Transverse colon (tissue), 4 donors: ENCODE results near the gene PRRT4. TPM values are rescaled to one million over a fixed set of nuclear protein-coding genes. Genes with fewer than 3 reads are reported as not detected.

Experiments used
- DNase-seq: peaks from one replicate; pipeline ENCODE4 v3.0.0-alpha.2; 2019
- H3K27ac ChIP-seq, 4 donors: fragments of 200-600 bp; sonication (generic); 2 replicates each; pipeline ENCODE4 v1.5.1; 2016 to 2018; ENCODE audit warnings: inconsistent platforms in 4 of 4
- H3K27me3 ChIP-seq: fragments of 200-600 bp; sonication (generic); 2 replicates; pipeline ENCODE4 v1.5.1; 2017; ENCODE audit warnings: inconsistent platforms
- H3K36me3 ChIP-seq, 4 donors: fragments of 200-600 bp; sonication (generic); 2 replicates each; pipeline ENCODE4 v1.5.1; 2017 to 2019; ENCODE audit warnings: inconsistent platforms in 4 of 4
- H3K4me1 ChIP-seq, 4 donors: fragments of 200-600 bp; sonication (generic); 2 replicates each; pipeline ENCODE4 v1.5.1; 2017 to 2020; ENCODE audit warnings: inconsistent platforms in 4 of 4
- H3K4me3 ChIP-seq, 4 donors: fragments of 200-600 bp; sonication (generic); 1 replicate in 1 of 4; 2 replicates in 3 of 4; pipeline versions ENCODE4 v1.5.1 to v1.6.1; 2017 to 2019; ENCODE audit warnings: inconsistent platforms in 4 of 4
- H3K9me3 ChIP-seq, 2 donors: fragments of 200-600 bp; sonication (generic); 2 replicates each; pipeline ENCODE4 v1.5.1; 2017 to 2019; ENCODE audit warnings: inconsistent platforms in 2 of 2
- EP300 ChIP-seq: sonication (generic); formaldehyde crosslinking; IDR thresholded peaks from one replicate; pipeline ENCODE4 v1.6.1; 2017; ENCODE audit warnings: antibody characterized with exemption, low read depth
- POLR2A ChIP-seq: fragments of 450-650 bp; IDR thresholded peaks from one replicate; pipeline ENCODE4 v1.6.1; 2016; ENCODE audit warnings: antibody characterized with exemption, mild to moderate bottlenecking, moderate library complexity
- POLR2AphosphoS5 ChIP-seq, 3 donors: sonication (generic); formaldehyde crosslinking; IDR thresholded peaks; one replicate each; pipeline ENCODE4 v1.6.1; 2016; ENCODE audit warnings: antibody characterized with exemption in 3 of 3
- WGBS, 2 donors: methylation state at CpG; one replicate each; pipeline ENCODE4 v1.1.5; 2018; ENCODE audit warnings: low coverage in 1 of 2; 5-methylcytosine and 5-hydroxymethylcytosine counted together
- in situ Hi-C, 4 donors: fragments of 200-750 bp; cut with MboI; loops; one replicate each; pipeline versions ENCODE4 v1.15.0 to v1.15.1; 2017; ENCODE audit warnings: low sequenced_read_pairs in 3 of 4, low pct_ligation_motif_present in 1 of 4, low pct_unique_long_range_greater_than_20kb in 1 of 4
- intact Hi-C: fragments of 100-400 bp; cut with DNase I; formaldehyde crosslinking; loops from one replicate; pipeline ENCODE4 v1.15.1; 2023; ENCODE audit warnings: low total_unique reads
- small RNA-seq, 4 donors: library from RNA; depleted of rRNA; stranded (forward); fragments of <200 nt; gene quantifications; one replicate each; pipeline ENCODE3, GENCODE V24; 2016
- total RNA-seq, 4 donors: library from RNA; depleted of rRNA; stranded (reverse); fragments of >200 nt; gene quantifications; one replicate each; pipeline ENCODE4 v1.1.0, GENCODE V29; 2016
- TF ChIP-seq, protein P1 (sequence below), 5 experiments: fragments of 200-600 bp in 3 of 5; fragments of 450-650 bp in 2 of 5; sonication (generic) in 3 of 5; IDR thresholded peaks; 1 replicate in 2 of 5; 2 replicates in 3 of 5; pipeline ENCODE4 v1.5.1; 2016 to 2017; ENCODE audit warnings: antibody characterized with exemption in 5 of 5, inconsistent platforms in 3 of 5, mild to moderate bottlenecking in 2 of 5, moderate library complexity in 1 of 5

Gene PRRT4
- total RNA-seq, 4 donors from 2014 or later = 0.16 to 0.41 TPM; not detected in 2

DNA sequence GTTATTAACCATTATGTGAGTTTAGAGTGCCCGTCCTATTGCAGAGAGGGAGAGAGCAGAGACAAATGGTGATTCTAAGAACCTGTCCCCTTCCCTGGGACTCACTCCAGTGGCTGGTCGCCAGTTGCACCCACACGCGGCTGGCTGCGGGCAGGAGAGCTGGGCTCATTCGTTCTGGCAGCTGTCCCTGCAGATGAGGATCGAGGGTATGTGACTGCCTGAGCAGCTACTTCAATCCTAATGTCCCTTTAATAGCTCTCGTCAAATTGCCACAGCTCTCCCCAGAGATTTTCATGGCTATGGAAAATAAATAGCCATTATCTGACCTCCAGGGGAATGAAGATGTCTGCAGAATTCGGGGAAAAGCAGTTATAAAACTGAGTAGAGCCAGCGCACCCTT lies 59.4 kb downstream of the PRRT4 start:
- H3K4me3 ChIP-seq = no peak overlapping the region
- H3K27me3 ChIP-seq = no peaks in the 10 kb centered on the region
- intact Hi-C loops = no loop called here
- H3K27ac ChIP-seq = no peak overlapping the region
- TF ChIP-seq POLR2AphosphoS5 (IDR thresholded peaks at IDR 0.05) (no peak), EP300 (no peak), POLR2A (no peak)
- TF ChIP-seq, protein P1, sequence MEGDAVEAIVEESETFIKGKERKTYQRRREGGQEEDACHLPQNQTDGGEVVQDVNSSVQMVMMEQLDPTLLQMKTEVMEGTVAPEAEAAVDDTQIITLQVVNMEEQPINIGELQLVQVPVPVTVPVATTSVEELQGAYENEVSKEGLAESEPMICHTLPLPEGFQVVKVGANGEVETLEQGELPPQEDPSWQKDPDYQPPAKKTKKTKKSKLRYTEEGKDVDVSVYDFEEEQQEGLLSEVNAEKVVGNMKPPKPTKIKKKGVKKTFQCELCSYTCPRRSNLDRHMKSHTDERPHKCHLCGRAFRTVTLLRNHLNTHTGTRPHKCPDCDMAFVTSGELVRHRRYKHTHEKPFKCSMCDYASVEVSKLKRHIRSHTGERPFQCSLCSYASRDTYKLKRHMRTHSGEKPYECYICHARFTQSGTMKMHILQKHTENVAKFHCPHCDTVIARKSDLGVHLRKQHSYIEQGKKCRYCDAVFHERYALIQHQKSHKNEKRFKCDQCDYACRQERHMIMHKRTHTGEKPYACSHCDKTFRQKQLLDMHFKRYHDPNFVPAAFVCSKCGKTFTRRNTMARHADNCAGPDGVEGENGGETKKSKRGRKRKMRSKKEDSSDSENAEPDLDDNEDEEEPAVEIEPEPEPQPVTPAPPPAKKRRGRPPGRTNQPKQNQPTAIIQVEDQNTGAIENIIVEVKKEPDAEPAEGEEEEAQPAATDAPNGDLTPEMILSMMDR (IDR thresholded peaks at IDR 0.05) = no peak
- no peak for DNase-seq
- WGBS, 2 donors = 75 to 87% methylated on average over 4 to 8 of the region's 10 CpGs
- H3K4me1 ChIP-seq = no peaks in the 10 kb centered on the region
- H3K36me3 ChIP-seq = peaks cover 0 to 13% (median 1%) of the 10 kb centered on the region in 4 donors
- no peaks in the 10 kb centered on the region for H3K9me3 ChIP-seq
- in situ Hi-C loops = no loop called here

Small RNA genes lying within 50 kb of the gene (small RNA-seq; reads per million reads assigned to genes)
- 0 reads per million in 4 donors for gene RNU7-27P

Other genes starting within 250 kb of the PRRT4 start
- gene LEP, start 120.4 kb downstream of the PRRT4 start, total RNA-seq = 10 to 100 TPM in 1 of 4 donors, 1 to 10 TPM in 1, not detected in 2; 1.1 to 10.8 TPM
- 100 to 1,000 TPM in 1 of 4 donors, 10 to 100 TPM in 2, 1 to 10 TPM in 1; 9.0 to 341 (median 34.2) TPM for gene RBM28, start 17.8 kb downstream of the PRRT4 start, total RNA-seq
- gene IMPDH1, start 48.3 kb upstream of the PRRT4 start, total RNA-seq = 100 to 1,000 TPM in 1 of 4 donors, 10 to 100 TPM in 3; 21.4 to 189 (median 44.2) TPM
- gene HILPDA, start 94.2 kb upstream of the PRRT4 start, total RNA-seq = 10 to 100 TPM in 1 of 4 donors, 1 to 10 TPM in 2, not detected in 1; 5.3 to 35.5 (median 5.9) TPM
- 10 to 100 TPM; 22.1 to 30.3 (median 23.2) TPM for gene METTL2B, start 115.1 kb upstream of the PRRT4 start, total RNA-seq